Measurements from ENCODE around the gene CELA3A.

DNA sequence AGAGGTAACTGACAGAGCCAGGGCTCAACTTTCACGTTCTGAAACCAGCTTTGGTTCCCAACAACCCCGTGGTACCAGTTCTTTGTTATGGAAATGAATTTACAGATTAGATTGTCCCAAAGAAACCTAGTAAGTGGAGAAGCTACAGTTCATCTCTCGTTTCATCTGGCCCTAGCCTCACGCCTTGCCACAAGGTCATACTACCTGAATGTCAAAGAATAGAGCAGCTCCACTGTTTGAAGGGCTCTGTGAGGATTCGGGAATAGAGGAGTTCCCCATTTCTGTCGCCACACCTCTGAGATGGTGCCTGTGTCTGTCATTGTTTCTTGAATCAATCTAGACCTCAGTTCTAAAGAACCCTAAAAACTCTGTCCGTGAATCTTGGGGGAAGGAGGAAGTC, 36.1 kb downstream of the CELA3A start:
- no peak for TF ChIP-seq POLR2A (IDR thresholded peaks at IDR 0.05)
- TF ChIP-seq, protein P1, sequence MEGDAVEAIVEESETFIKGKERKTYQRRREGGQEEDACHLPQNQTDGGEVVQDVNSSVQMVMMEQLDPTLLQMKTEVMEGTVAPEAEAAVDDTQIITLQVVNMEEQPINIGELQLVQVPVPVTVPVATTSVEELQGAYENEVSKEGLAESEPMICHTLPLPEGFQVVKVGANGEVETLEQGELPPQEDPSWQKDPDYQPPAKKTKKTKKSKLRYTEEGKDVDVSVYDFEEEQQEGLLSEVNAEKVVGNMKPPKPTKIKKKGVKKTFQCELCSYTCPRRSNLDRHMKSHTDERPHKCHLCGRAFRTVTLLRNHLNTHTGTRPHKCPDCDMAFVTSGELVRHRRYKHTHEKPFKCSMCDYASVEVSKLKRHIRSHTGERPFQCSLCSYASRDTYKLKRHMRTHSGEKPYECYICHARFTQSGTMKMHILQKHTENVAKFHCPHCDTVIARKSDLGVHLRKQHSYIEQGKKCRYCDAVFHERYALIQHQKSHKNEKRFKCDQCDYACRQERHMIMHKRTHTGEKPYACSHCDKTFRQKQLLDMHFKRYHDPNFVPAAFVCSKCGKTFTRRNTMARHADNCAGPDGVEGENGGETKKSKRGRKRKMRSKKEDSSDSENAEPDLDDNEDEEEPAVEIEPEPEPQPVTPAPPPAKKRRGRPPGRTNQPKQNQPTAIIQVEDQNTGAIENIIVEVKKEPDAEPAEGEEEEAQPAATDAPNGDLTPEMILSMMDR (IDR thresholded peaks at IDR 0.05 in 4 of 5, conservative IDR thresholded peaks at IDR 0.05 in 1 of 5) = no peak
